DLD1 (cell line): ENCODE results near the gene UBL7.

Source experiments
- in situ Hi-C: cut with HindIII; loops from 2 replicates; pipeline ENCODE4 v1.10.0; 2017; ENCODE audit warnings: low sequenced_read_pairs

The UBL7 gene

DNA sequence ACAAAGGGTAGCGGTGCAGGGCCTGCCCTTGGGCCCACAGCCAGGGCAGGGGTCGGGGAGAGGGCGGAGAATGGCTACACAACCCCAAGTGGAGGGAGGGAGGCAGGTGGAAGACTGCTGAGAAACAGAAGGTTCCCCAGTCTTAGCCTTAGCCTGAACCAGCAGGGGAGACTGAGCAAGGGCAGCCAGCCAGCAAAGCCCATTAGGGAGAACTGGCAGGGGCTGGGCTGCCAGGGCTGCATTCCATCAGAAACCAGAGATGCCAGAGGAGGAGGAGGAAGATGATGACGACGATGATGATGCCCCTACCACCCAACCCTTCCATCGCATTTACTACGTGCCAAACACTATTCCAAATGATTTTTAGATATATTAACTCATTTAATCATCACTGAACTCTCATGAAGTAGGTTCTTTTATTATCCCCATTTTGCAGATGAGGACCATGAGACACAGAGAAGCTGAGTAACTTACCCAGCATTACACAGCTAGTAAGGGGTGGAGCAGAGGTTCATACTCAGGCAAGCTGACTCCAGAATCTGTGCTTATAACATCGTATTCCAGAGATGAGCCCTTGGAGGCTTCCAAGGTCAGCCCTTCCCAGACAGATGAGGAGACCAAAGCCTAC is 35.9 kb downstream of the UBL7 start:
- in situ Hi-C loops: no loop called here

GRCh38 chr15:74423431-74424257 is 37.3 kb downstream of the UBL7 start:
- in situ Hi-C loops: no loop called here

DNA sequence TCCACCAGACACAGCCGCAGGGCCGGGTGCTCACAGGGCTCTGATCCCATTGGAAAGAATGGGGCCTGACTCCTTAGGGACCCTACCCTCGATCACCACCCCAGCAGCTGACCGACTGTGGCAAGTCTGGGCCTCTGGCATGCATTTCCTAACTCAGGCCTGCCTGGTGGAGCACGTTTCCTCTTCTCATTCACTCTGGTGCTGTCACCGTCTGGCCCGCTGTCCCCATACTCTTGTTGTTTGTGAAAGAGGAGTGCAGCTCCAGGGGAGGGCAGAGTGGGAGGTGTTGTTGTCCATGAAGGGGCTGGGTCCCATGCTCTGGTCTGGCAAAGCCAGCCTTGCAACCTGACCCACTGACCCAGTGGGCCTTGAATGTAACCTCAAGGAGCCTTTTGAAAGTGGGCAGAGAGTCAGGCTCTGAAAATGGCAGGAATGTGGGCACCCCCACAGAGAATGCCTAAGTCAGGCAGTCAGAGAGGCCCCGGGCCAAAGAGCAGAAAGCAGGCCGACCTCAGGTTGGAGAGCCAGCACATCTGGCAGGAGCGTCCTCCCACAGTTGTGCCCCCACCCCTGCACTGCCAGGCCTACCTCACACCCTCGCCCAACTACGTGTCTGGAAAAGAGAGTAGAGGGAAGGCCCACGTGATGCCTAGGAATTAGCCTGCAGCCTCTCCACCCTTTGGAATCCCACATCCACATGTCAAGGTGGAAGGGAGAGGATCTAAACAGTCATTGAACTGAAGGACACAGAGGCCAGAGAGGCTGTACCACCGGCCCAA is 38.1 kb downstream of the UBL7 start:
- in situ Hi-C loops: no loop called here

- in situ Hi-C loops: no loop called here
These were observed 38.7 kb downstream of the UBL7 start for GRCh38 chr15:74422265-74422651.

GRCh38 chr15:74421302-74422245 is 39.4 kb downstream of the UBL7 start:
- in situ Hi-C loops: no loop called here

DNA sequence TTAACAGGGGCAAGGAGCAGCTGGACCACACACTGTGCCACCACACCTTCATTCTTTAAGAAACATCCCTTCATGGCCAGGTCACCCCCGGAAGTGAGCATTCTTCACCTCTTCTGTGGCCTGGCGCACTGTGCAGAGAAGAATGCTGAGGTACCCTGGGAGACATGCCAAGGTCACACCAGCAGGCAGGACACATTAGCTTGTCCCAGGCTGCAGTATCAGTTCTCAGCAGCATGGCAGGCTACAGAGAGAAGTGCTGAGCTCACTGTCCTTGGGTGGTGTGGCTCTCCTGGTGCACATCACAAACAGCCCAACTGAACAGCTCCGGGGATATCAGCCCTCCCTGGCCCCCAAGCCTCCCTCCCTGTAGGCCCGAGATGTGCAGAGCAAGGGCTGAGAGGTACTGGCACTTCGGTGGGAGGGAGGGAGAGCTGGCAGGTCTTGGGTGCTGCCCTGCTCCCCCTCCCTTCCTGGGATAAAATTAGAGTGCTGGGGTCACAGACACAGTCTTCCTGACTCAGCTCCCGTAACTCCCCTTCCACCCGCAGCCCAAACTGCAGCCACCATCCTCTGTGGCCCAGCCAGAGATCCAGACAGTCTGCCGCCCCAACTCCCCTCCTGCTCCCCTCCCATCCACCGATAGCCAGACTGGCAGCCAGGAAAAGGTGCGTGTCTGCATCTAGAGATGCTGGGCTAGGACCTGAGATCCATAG is 40.6 kb downstream of the UBL7 start:
- in situ Hi-C loops: no loop called here

DNA sequence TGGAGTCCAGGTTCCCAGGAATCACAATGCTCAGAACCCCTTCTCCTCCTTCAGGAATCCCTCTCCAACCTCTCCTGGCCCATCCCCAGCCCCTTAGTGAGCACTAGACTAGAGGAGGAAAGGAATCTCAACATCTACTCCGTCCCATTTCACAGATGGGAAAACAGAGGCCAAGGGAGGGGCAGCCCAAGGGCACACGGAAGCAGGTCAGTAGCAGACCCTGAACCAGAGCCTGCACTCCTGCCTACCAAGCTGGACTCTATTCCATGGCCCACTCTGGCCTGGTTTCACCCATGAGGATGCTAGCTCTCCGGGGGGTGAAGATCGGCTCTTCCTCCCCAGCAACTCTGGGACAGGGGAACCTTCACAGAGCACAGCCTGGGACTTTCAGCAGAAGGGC is 41.5 kb downstream of the UBL7 start:
- in situ Hi-C loops: no loop called here

DNA sequence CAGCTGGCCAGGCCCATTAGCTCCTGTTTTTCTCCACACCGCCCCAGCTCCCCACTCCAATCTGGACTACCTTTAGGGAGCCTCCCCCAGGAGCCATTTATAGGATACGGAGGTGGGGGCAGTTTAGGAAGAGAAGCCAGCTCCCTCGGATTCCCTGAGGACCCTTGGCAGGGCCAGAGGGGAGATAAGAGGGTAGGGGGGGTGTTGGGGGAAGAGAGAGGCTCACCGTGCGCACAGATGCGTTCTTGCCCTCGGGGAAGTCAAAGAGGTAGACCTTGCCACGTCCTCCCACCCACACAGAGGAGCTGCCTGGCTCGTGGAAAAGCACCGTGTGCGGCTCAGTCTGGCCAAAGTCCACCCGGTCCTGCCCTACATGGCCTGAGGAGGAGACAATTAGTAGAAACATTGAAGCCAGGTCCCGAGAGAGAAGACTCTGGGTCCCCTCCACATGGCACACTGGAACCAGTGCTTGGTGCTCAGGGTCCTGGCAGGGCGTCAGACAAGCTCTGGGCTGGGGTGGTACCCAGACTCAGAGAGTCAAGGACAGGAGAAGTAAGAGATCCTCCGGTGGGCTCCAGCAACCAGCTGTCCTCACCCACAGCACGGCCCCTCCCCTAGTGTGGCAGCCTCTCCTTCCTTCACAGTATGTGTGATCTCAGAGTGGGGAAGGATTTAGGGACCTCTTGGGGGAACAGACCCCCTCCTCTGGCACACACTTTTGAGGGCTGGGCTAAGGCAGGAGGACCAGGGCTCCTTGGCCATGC is 42.2 kb downstream of the UBL7 start:
- in situ Hi-C loops: no loop called here

DNA sequence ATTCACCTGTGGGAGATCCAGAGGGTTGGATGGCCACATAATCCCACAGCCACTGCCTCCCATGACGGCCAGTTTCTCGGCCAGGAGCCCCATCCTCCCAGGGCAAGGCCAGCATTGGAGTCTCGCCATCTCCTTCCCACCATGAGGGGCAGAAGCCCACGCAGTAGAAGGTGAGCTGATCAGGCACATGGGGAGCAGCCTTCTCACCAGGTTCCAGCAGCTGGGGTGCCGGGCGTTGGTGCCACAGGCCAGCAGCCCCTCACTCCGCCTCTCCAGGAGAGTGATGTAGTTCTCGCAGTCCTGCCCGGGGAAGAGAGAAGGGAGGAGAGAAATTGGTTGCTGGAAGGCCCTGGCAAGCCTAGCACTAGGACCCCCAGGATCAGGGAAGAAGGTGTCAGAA is 43.3 kb downstream of the UBL7 start:
- in situ Hi-C loops: no loop called here

- in situ Hi-C loops: no loop called here
These were observed 43.7 kb downstream of the UBL7 start for GRCh38 chr15:74417225-74417624.

GRCh38 chr15:74415966-74416916 is 44.7 kb downstream of the UBL7 start:
- in situ Hi-C loops: no loop called here

DNA sequence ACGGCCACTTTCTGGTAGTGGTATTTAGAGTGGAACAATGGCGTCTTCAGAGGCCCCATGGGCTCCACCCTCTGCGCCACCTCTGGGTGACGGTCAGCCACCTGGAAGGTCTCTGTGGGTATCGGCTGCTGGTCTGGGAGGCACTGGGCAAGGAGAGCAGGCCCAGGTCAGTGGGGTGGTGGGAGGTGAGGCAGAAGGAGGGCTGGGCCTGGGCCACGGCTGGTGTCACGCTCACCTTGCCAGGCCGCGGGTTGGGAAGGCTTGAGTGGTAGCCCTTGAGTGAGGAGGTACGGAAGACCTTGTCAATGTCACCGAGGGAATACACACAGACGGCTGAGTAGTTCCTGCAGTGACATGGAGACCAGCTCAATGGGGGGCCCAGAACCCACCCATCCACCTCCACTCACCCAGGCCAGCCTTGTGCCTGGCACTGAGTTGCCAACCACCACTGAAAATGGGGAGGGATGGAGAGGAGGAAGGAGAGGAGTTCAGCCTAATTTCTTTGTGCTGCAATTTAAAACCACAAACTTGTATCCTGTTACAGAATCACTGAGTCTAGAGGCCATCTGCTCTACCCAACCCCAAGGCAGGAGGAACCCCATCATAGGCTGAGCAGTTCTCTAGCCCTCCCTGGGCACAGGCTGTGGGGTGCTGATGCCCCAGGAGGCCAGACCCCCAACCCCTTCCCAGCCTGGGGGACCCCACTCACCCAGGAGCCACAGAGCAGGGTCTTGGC is 46.2 kb downstream of the UBL7 start:
- in situ Hi-C loops: no loop called here

- in situ Hi-C loops: no loop called here
These were observed 46.8 kb downstream of the UBL7 start for GRCh38 chr15:74414081-74414580.

DNA sequence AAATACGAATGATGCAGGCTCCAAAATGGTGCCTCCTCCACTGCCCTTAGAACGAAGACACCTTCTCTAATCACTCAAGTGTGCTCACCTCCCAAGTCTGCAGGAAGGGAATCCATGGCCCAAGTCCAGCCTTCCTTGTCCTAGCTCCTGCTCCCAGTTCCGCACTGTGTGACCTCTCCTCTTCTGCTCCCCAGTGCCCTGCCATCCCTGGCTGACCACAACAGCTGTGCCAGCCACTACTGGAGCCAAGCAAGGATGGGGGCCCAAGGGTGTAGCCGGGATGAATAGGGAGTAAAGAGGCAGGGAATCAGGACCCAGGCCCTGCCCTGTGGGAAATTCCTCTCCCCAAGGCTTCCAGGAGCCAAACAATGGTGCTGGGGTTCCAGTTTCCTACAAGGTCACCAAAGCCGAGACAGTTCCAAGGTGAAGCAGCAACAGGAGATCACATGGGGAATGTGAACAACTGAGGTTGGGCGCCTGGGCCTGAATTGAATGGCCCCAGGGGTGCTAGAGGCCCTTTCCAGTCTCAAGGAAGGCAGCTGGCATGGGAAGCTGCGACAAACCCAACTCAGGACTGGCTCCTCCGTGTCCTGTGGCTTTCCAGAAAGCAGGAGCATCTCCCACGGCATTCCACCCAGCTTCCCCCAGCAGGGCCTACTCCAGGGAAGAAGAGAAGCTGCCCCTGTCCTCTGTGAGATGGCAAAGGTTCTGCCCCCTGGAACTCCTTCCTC is 47.4 kb downstream of the UBL7 start:
- in situ Hi-C loops: no loop called here

DNA sequence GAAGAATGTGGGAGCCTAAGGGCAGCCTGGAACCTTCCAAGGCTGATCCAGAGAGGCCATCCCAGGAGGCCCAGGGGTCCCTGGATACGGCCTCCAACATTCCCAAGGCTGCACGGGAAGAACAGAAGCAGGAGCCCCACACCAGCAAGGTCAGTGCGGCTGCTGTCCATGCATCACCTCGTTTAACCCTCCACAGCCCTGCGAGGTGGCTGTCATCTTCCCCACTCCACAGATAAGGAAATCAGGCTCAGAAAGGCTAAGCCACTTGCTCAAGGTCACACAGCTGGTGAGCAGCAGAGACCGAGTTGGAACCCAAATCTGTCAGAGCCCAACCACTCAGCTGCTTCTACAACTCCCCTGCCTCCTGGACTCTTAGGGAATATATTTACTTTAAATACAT is 48.8 kb downstream of the UBL7 start:
- in situ Hi-C loops: no loop called here

- in situ Hi-C loops: no loop called here
These were observed 49.3 kb downstream of the UBL7 start for GRCh38 chr15:74411686-74412085.

DNA sequence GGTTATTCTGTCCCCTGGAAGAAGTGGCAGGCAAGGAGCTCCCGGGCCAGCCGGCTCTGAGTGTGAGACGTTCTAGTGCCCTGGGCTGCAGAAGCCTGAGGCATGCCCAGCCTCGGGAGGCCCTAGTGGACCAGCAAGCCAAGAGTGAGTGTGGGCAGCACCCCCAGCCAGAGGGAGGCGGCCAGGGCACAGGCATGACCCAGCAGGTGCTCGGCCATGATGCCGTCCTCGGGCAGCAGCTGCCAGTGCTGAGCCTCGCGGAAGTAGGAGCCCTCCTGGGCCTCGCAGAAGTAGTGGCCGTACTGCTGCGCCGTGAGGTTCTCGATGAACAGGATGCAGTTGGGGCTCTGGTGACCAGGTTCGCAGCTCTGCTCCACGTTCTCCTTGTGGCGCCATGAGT is 50.5 kb downstream of the UBL7 start:
- in situ Hi-C loops: no loop called here
